Activated CD8-positive, alpha-beta memory T cell treated with anti-CD3 and anti-CD28 coated beads, Interleukin-2, amount 50 U/mL, for 24 hours (primary cell): ENCODE results near the gene EIF5A.

Experiments
- DNase-seq: peaks from one replicate; pipeline ENCODE4 v3.0.0-alpha.2; 2020; ENCODE audit errors: extremely low read depth

EIF5A gene

DNA sequence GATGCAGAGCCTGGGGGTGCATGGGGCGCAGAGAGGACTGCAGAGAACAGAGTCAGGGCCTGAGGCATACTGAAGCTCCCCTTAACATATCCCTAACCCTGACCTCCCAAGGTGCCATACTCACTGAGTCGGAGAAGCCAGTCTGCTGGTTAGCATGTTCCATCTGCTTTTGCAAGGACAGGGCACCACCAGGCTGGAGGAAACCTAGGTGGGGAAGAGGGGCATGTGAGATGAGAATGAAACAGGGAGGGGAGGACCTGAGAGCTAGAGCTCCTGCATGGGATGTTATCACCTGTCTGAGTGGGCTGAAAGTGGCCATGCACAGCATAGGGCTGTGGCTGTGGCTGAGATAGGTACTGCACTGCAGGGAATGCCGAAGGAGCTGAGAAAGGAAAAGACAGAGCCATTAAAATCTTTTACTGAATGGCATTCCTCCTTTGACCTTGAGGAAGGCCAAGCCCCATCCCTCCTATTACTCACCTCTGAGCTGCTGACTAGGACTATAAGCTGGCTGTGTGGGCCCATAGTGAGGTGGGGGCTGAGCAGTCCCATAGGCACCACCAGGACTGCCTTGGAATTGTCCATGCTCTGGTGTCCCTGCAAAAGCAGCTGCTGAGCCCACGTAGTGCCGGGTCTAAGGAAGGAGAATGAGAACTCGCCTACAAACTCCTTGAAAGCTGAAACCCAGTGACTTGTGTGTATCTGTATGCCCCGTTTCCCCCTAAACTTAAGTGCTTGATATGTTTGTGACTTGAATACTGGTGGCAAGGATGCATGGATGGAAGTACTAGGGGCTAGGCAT is 5.9 kb downstream of the EIF5A start:
- no peak for DNase-seq

DNA sequence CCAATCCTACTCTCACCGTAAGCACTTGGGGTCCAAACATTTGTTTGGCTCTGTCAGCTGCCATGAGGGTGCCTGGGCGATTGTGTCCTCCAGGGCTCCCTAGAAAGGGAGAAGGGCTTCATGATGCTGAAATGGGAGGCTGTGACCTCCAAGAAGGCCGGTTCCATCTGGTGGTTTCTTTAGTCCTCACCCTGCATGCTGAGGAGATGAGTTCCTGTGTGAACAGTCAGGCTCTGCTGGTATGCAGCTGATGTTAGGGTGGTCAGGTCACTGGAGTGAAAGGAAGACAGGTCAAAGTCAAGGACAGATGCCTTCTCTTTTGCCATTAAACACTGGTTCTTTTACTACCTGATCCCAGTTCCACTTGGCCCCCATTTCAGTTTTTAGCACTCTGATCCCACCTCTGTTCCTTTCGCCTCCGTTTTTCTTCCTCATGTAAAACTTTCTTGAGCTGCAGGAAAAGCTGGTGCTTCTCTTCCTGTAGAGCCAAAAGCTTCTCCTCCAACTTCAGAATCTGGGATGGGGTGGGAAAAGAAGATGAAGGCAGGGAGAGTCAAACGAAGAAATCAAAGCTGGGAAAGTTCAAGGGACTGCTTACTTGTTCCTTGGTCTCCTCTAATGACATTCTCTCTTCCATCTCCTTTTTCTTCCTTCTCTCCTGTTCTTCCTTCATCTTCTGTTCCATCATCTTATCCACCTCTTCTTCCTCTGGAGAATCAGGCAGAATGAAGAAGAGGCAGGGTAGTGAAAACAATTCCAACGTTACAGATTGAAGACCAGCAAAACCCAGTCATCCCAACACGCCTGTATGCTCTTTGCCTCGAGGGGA is 6.7 kb downstream of the EIF5A start:
- no peak for DNase-seq

- DNase-seq = peak; percentile 78
These were observed 7.5 kb downstream of the EIF5A start, which contains the start of gene GPS2 for GRCh38 chr17:7314719-7315569. Gene GPS2, minus strand, starts transcription at chr17:7315360. Its CDS starts 308 bp downstream, at chr17:7315052.

GRCh38 chr17:7315570-7316235 is 8.3 kb downstream of the EIF5A start:
- DNase-seq = no peak

- no peak for DNase-seq
These were observed 9.9 kb downstream of the EIF5A start for GRCh38 chr17:7317161-7317803.

DNA sequence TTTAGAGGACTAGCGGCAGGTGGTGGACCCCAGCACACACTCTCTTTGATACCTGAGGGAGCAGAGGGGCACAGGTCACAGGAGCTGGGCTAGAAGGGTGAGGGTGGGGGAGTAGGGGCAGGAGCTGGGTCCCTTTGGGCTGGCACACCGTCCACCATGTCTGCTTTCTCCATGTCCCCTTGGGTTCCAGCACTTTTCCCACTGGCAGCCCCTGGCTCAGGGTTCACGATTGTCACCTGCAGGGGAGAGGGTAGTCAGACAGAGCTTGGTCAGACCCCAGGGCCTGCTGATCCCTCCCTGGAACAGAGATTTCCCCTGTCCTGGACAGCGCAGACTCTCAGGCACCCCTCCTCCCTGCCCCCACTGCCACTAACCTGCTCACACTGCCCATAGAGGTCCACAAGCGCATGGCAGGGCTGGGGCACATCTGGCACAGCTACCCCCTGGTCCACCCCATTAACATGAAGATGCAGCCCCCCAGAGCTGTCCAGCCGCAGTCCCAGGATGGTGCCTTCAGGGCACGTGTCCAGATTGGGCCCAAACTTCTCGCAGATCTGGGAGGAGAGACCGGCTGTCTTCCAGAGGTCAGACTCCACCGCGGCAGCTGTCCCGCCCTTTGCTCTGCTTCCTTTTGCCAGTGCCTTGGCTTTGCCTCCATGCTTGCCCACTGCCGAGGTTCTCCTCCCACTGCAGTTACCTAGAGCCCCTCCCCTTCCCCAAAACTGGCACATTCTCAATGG is 10.9 kb downstream of the EIF5A start:
- no peak for DNase-seq

DNA sequence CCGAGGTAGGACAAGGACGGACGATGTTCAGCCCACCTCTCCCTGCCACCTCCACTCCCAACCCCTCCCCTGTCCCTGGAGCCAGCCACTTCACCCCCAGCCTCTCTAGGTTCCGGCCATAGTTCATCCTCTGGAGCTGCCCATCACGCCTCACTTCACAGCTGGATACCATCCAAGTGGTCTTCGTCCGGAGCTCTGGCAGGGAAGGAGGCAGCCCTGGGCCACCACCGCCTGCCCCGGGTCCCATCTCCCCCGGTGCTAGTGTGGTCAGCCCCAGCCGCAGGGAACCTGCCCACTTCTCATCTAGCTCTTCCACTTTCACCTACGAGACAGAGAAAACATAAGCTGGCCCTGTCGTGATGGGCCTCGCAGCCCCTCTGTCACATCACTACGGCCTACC is 14.0 kb downstream of the EIF5A start:
- no peak for DNase-seq

DNA sequence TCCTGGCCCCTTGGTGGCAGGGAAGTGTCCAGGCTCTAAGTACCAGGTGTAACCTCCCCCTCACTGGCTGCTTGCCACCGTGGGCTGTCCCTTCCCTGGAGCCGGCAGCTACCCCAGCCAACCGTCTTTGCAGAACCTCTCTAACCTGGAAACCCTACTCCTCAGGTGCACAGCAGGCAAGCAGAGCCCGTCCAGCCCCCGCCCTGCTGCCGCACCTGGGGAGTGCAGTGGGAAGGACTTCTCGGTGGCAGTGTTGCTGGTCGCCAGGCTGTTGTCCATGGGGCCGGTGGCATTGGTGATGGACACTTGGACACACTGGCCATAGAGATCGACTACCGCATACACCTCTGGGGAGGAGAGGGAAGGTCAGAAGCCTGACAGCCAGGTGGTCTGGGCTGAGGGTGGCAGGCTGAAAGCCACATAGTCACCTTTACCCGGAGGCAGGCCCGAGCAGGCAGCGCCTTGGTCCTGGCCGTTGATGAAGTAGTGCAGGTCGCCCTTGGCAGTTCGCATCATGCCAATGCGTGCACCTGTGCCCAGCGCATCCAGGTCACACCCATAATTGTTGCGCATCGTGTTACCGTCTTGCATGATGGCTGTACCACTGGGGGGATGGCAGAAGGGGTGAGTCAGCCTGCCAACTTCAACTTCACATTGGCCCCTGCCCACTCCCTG is 15.2 kb downstream of the EIF5A start:
- no peak for DNase-seq

DNA sequence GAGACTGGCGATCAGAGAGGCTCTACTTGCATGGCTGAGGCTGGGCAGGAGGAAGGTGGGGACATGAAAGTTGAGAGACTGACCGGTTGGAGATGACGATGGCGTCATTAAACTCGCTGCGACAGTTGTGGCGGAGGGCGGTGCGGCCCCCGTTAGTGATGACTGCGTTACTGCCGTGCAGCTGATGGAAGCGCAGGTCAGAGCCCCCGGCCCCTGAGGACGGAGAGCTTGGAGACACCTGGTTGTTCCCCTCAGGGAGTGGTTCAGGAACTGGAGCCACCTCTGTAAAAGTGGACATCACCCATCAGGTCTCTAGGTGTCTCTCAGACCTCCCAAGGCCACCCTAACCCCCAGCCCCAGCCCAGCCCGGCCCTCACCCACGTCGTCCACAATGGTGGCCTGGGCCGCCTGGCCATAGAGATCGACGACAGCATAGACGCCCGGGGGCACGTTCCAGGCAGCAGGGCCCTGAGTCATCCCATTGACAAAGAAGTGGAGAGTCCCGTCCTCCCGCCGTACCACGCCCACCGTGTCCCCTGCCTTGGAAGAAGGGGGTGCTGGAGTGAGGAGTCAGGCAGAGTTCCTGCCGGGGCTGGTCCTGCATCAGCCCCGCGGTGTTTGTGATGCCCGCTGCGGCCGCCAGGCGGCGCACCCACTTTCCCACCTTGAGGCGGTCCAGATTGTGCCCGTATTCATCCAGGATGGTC is 16.5 kb downstream of the EIF5A start:
- DNase-seq = no peak

- no peak for DNase-seq
These were observed 17.0 kb downstream of the EIF5A start for GRCh38 chr17:7324438-7324779.

- DNase-seq = no peak
These were observed 17.7 kb downstream of the EIF5A start for GRCh38 chr17:7325031-7325528.

GRCh38 chr17:7326186-7326585 is 18.8 kb downstream of the EIF5A start:
- DNase-seq = no peak

DNA sequence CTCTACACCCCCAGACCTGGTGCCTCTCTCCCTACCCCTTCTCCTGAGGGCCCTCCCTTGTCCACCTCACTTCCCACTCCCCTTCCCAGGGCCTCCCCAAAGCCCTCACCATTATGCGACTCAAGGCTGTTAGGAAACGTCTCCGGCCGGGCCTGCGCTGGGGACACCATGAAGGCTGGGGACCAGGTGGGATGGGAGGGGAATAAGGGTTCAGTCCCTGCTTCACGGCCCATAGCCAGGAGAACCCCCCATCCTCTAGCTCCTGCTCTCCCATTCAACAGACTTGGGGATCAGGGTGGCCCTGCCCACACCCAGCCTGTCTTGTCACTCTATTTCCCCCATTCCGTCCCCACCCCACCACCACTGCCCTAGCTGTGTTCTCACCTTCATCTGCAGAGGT is 19.6 kb downstream of the EIF5A start:
- no peak for DNase-seq

GRCh38 chr17:7327501-7327900 is 20.1 kb downstream of the EIF5A start:
- DNase-seq = no peak

GRCh38 chr17:7328009-7328408 is 20.6 kb downstream of the EIF5A start:
- DNase-seq = no peak

DNA sequence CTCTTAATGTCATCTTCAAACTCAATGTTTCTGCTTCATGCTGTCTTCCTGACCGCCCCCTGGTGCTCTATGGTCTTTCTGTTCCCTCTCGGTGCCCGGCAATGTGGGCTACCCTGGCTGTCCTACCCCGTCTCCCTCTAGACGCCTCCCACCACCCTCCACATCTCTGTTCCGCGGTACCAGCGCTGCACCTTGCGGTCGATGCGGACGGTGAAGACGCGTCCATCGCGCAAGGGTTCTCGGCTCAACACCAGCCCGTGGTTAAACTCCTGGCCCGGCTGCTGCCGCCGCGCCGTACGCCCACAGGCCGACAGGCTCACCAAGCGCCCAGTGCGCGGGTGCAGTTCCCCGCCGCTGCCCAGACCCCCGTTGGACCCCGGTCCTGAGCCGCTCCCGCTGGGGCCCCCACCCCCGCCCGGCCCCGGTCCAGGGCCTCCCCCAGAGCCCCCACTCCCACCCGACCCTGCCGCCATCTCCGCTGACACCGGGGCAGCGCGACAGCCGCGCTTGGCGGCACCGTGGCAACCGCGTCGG is 21.5 kb downstream of the EIF5A start, which contains the start of gene NEURL4:
NEURL4 (minus strand) TSS at position 496 of the 534 bp plus-strand sequence; CDS start at position 473, 23 bp downstream.
- DNase-seq = no peak

- DNase-seq = peak; percentile 90
These were observed 22.1 kb downstream of the EIF5A start for GRCh38 chr17:7329374-7329996.
